ENCODE measurements around the gene NELFB. TPM values are rescaled to one million over a fixed set of nuclear protein-coding genes. Genes with fewer than 3 reads are reported as not detected.

NELFB gene
- total and polyA plus RNA-seq, 4 donors = 21.7 to 47.9 (median 38.2) TPM

DNA sequence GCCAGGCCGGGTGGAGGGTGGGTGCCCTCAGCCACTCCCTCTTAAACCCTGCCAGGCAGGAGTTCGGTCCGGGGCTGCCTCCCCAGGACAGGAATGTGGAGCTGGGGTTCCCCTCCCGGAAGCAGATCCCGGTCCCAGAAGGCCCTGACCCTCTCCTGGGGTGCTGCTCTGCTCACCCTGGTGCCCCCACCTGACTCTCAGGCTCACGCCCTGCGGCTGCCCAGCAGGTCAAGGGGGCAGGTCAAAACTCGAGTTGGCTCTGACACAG, 50.6 kb downstream of the NELFB start:
- ATAC-seq (ENCODE audit: low FRiP score) (no peak), DNase-seq (no peak)
- no peak overlapping the region for H3K27ac ChIP-seq (ENCODE audit: low read depth in 1 of 2, low read length in 2 of 2)
- H3K9me3 ChIP-seq (ENCODE audit: control insufficient read depth, low read length) = no peaks in the 10 kb centered on the region
- H3K4me1 ChIP-seq (ENCODE audit: control insufficient read depth in 1 of 2, insufficient read depth in 2 of 2, low read length in 2 of 2) = no peaks in the 10 kb centered on the region
- H3K36me3 ChIP-seq (ENCODE audit: control insufficient read depth in 1 of 2, insufficient read depth in 2 of 2, low read length in 1 of 2) = no peaks in the 10 kb centered on the region
- intact Hi-C loops (cut with DNase I) = no loop called here
- H3K27me3 ChIP-seq (ENCODE audit: control insufficient read depth in 1 of 2, insufficient read depth in 2 of 2, low read length in 1 of 2) = no peaks in the 10 kb centered on the region
- 22 to 25% methylated on average over 7 to 8 of the region's 8 CpGs for WGBS, 2 donors
- no peak overlapping the region for H3K4me3 ChIP-seq (ENCODE audit: low read length in 2 of 2)

DNA sequence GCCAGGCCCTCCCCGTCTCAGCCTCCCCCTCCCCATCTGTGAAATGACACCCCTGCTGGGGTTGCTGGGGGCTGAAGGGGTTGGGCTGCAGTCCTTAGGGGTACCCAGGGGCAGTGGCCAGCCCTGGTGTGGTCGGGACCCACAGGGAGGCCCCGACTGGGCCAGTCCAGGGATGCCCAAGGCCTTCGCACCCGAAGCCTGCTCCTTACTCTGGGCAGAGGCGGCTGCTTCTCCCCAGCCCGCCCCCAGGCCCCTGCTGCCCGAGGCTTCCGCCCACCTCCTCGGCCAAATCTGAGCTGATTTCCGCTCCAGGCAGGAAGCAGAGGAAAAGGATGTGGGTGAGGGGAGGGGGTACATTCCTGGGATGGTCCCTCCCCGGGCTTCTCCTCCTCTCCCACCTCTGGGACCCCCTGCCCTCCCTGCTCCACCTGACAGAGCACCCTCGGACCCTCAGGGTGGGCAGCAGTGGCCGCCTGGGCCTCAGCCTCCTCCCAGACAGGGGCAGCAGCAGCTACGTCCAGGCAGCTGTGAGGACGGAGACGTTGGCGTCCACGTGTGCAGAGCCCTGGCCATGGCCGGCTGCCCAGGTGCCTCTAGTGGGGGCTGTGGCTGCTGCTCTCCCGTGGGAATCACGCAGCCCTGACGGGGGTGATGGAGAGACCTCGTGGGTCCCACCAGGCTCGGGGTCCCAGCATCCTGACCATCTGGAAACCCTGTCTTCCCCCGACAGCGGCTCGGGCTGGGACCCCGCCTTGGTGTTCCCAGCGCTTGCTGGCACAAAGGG, 51.1 kb downstream of the NELFB start:
- H3K4me3 ChIP-seq (ENCODE audit: low read length in 2 of 2) = no peak overlapping the region
- WGBS, 2 donors = 29 to 34% methylated on average over 22 to 30 of the region's 30 CpGs
- intact Hi-C loops (cut with DNase I) = no loop called here
- no peak overlapping the region for H3K27ac ChIP-seq (ENCODE audit: low read depth in 1 of 2, low read length in 2 of 2)
- H3K27me3 ChIP-seq (ENCODE audit: control insufficient read depth in 1 of 2, insufficient read depth in 2 of 2, low read length in 1 of 2) = no peaks in the 10 kb centered on the region
- H3K9me3 ChIP-seq (ENCODE audit: control insufficient read depth, low read length) = no peaks in the 10 kb centered on the region
- no peaks in the 10 kb centered on the region for H3K36me3 ChIP-seq (ENCODE audit: control insufficient read depth in 1 of 2, insufficient read depth in 2 of 2, low read length in 1 of 2)
- DNase-seq (peak; percentile 46 to 76), ATAC-seq (ENCODE audit: low FRiP score) (no peak)
- H3K4me1 ChIP-seq (ENCODE audit: control insufficient read depth in 1 of 2, insufficient read depth in 2 of 2, low read length in 2 of 2) = no peaks in the 10 kb centered on the region

DNA sequence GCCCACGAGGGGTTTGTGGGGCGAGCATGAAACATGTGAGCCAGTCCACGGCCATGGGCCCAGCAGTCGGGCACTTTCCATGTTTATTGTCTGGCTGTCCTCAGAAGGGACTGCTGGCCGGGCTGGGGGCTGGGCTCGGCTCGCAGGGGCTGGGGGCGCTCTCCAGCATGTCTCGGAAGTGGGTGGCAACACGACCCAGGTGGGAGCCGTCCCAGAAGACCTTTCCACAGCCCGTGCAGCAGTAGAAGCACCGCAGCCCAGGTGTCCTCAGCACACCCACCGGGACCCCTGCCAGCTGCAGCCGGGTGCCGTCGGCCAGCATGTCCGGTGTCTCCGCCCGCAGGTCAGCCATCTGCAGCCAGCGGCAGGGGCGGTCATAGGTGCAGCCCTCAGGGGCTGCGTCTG, 51.7 kb downstream of the NELFB start:
- H3K4me1 ChIP-seq (ENCODE audit: control insufficient read depth in 1 of 2, insufficient read depth in 2 of 2, low read length in 2 of 2) = no peaks in the 10 kb centered on the region
- H3K27ac ChIP-seq (ENCODE audit: low read depth in 1 of 2, low read length in 2 of 2) = no peak overlapping the region
- no peak overlapping the region for H3K4me3 ChIP-seq (ENCODE audit: low read length in 2 of 2)
- WGBS, 2 donors = 50 to 53% methylated on average over 18 to 23 of the region's 23 CpGs
- no peaks in the 10 kb centered on the region for H3K27me3 ChIP-seq (ENCODE audit: control insufficient read depth in 1 of 2, insufficient read depth in 2 of 2, low read length in 1 of 2)
- ATAC-seq (ENCODE audit: low FRiP score) (no peak), DNase-seq (peak; percentile 36 to 78)
- intact Hi-C loops (cut with DNase I) = no loop called here
- H3K36me3 ChIP-seq (ENCODE audit: control insufficient read depth in 1 of 2, insufficient read depth in 2 of 2, low read length in 1 of 2) = no peaks in the 10 kb centered on the region
- no peaks in the 10 kb centered on the region for H3K9me3 ChIP-seq (ENCODE audit: control insufficient read depth, low read length)

DNA sequence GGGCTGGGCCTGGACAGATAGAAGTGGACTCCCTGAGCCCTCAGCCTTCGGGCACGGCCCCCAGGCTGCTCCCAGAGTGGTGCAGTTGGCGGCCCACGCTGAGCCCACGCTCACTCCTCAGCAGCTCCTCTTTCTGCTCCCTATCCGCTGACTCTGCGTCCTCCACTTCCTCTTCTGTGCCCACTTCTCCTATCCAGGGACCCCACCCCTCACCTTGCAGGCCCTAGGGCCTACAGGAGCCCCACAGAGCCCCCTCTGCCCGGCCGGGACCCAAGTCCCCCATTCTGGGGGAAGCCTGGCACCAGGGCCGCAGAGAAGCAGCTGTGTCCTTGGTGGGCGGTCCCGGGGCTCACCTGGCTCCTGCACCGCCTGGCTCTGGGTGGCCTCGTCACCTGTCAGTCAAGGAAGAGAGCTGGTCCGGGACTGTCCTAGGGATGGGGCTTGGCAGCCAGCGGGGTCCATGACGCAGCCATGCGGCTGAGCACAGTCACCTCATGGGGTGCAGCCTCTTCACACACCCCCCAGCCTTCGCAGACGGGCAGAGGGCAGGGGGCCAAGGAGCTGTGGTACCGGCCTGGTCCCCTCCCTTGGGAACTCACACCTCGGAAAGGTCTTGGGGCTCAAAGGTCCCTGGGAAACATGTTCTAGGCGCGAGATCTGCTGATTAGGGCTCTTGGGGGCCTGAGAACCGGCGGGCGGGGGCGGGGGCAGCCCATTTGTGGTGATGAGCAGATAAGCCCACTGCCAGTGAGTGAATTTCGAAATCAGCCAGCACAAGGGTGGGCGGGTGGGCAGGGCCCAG, 52.3 kb downstream of the NELFB start:
- H3K36me3 ChIP-seq (ENCODE audit: control insufficient read depth in 1 of 2, insufficient read depth in 2 of 2, low read length in 1 of 2) = no peaks in the 10 kb centered on the region
- ATAC-seq (ENCODE audit: low FRiP score) (no peak), DNase-seq (peak; percentile 63 to 74)
- no peaks in the 10 kb centered on the region for H3K27me3 ChIP-seq (ENCODE audit: control insufficient read depth in 1 of 2, insufficient read depth in 2 of 2, low read length in 1 of 2)
- no peak overlapping the region for H3K4me3 ChIP-seq (ENCODE audit: low read length in 2 of 2)
- H3K4me1 ChIP-seq (ENCODE audit: control insufficient read depth in 1 of 2, insufficient read depth in 2 of 2, low read length in 2 of 2) = no peaks in the 10 kb centered on the region
- WGBS, 2 donors = 76 to 77% methylated on average over 30 of the region's 30 CpGs
- no peak overlapping the region for H3K27ac ChIP-seq (ENCODE audit: low read depth in 1 of 2, low read length in 2 of 2)
- no peaks in the 10 kb centered on the region for H3K9me3 ChIP-seq (ENCODE audit: control insufficient read depth, low read length)
- intact Hi-C loops (cut with DNase I) = no loop called here

DNA sequence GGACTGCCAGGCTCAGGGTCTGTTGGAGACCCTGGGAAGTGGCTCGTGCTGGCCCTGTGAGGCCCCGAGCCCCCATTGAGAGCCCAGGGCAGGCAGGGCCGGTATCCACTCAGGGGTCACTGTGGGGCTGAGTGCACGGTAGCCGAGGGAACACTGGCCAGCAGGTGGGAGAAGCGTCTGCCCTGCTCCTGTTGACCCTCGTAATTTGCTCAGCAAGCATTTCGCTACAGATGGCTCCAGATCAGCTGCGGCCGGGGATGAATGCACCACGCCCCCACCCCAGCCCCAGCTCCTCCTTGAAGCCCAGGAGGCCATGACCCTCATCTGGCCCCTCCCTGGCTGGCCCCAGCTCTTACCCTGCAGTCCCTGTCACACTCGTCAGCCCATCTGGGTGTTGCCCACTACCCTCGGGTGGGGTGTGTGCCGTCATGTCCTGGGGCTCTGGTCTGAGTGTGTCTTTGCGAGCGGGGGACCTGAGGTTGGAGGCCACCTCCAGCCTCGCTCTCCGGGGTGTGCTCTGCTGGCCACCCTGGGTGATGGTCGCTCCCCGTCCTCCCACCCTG, 53.0 kb downstream of the NELFB start:
- intact Hi-C loops (cut with DNase I) = no loop called here

DNA sequence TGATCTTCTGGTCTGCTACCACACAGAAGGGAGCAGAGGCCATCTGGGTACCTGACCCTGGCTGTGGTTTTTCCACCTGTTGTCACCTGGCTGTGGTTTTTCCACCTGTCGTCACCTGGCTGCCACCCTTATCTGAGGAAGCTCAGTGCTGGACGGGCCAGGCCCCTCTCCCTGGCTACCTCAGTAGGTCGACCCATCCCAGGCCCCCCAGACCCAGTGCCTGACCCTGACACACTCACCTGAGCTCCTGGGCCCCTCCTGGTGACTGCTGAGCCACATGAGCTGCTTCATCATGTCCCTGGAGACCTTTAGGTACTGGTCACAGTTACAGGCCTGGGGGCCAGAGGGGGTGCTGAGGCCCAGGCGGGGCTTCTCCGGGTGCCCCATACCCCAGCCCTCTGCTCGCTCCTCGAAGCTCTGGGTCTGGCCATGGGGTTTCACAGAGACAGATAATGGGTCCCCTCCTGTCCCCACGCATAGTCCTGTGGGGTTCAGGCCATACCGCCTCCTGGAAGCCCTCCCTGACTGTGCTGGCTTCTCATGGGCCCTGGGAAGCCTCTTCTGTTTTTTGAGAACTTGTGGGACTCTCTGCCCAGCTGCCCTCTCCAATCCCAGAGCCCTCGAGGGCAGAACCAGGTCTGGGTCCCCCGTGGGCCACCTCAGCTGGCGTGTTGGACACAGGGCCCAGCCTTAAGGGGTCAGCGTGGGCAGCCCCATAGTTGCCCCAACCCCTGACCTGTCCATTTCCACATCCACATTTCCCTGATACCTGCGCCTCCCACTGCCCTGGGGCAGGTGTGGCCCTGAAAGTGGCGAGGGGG, 54.5 kb downstream of the NELFB start:
- peak in 1 of 2 donors; percentile 68 for DNase-seq
- H3K27ac ChIP-seq (ENCODE audit: low read depth in 1 of 2, low read length in 2 of 2) = no peak overlapping the region
- no peak overlapping the region for H3K4me3 ChIP-seq (ENCODE audit: low read length in 2 of 2)
- no peaks in the 10 kb centered on the region for H3K27me3 ChIP-seq (ENCODE audit: control insufficient read depth in 1 of 2, insufficient read depth in 2 of 2, low read length in 1 of 2)
- intact Hi-C loops (cut with DNase I) = no loop called here
- no peak for ATAC-seq (ENCODE audit: low FRiP score)
- no peaks in the 10 kb centered on the region for H3K9me3 ChIP-seq (ENCODE audit: control insufficient read depth, low read length)
- H3K4me1 ChIP-seq (ENCODE audit: control insufficient read depth in 1 of 2, insufficient read depth in 2 of 2, low read length in 2 of 2) = no peaks in the 10 kb centered on the region
- 90 to 93% methylated on average over 15 of the region's 15 CpGs for WGBS, 2 donors
- H3K36me3 ChIP-seq (ENCODE audit: control insufficient read depth in 1 of 2, insufficient read depth in 2 of 2, low read length in 1 of 2) = no peaks in the 10 kb centered on the region

More for the DNA sequence above, 53.0 kb downstream of the NELFB start:
- peak; percentile 52 to 74 for DNase-seq
- no peak for ATAC-seq (ENCODE audit: low FRiP score)
- Histone ChIP-seq H3K36me3 (ENCODE audit: control insufficient read depth in 1 of 2, insufficient read depth in 2 of 2, low read length in 1 of 2) (no peaks in the 10 kb centered on the region), H3K9me3 (ENCODE audit: control insufficient read depth, low read length) (no peaks in the 10 kb centered on the region), H3K4me1 (ENCODE audit: control insufficient read depth in 1 of 2, insufficient read depth in 2 of 2, low read length in 2 of 2) (no peaks in the 10 kb centered on the region), H3K4me3 (ENCODE audit: low read length in 2 of 2) (no peak overlapping the region), H3K27ac (ENCODE audit: low read depth in 1 of 2, low read length in 2 of 2) (no peak overlapping the region), H3K27me3 (ENCODE audit: control insufficient read depth in 1 of 2, insufficient read depth in 2 of 2, low read length in 1 of 2) (no peaks in the 10 kb centered on the region)
- WGBS, 2 donors = 91 to 93% methylated on average over 18 to 20 of the region's 20 CpGs

DNA sequence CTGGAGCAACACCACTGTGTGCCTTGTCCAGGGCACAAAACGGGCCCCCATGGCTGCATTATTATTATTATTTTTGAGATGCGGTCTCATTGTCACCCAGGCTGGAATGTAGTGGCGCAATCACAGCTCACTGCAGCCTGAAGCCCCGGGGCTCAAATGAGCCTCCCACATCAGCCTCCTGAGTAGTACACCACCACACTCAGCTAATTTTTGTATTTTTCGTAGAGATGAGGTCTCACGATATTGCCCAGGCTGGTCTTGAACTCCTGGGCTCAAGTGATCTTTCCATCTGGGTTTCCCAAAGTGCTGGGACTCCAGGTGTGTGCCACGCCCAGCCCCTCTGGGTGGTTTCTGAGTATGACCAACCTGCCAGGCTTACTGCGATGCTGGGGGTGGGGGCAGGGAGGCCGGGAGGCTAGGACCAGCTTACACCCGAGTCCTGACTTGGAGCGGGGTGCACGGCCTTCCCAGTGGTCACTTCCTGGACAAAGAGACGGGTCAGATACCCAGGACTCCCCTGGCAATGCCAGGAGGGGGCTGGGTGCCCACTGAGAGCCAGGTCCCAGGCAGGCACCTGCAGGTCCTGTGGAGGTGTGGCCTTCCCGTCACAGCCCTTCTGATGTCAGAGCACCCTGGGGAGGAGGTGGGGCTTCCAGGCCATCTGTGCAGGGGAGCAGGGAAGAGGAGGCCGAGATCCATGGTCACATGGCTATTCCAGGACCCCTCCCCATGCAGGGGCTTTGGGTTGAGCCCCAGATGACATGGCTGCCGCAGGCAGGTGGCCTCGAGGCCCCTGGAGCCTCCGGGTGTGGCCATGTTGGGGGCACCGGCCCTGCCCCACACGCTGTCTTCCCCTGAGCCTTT, 55.3 kb downstream of the NELFB start:
- Histone ChIP-seq H3K36me3 (ENCODE audit: control insufficient read depth in 1 of 2, insufficient read depth in 2 of 2, low read length in 1 of 2) (no peaks in the 10 kb centered on the region), H3K4me1 (ENCODE audit: control insufficient read depth in 1 of 2, insufficient read depth in 2 of 2, low read length in 2 of 2) (no peaks in the 10 kb centered on the region), H3K9me3 (ENCODE audit: control insufficient read depth, low read length) (no peaks in the 10 kb centered on the region), H3K27ac (ENCODE audit: low read depth in 1 of 2, low read length in 2 of 2) (no peak overlapping the region), H3K4me3 (ENCODE audit: low read length in 2 of 2) (no peak overlapping the region), H3K27me3 (ENCODE audit: control insufficient read depth in 1 of 2, insufficient read depth in 2 of 2, low read length in 1 of 2) (no peaks in the 10 kb centered on the region)
- intact Hi-C loops (cut with DNase I) = no loop called here
- 88 to 89% methylated on average over 20 of the region's 20 CpGs for WGBS, 2 donors
- peak in 1 of 2 donors; percentile 69 for DNase-seq
- ATAC-seq (ENCODE audit: low FRiP score) = no peak

All from aorta (tissue), 5 donors.